HG02623 (cell line): ENCODE measurements around the gene NDST3.
"Not testable (repeated sequence)": the region's sequence is repeated elsewhere in the genome, so short reads cannot be mapped to it uniquely, and the experiment has no call there.

Source experiments
- ATAC-seq: cut with Tn5 transposase; IDR thresholded peaks from one replicate; pipeline ENCODE4 v1.9.1; 2021; ENCODE audit warnings: moderate library complexity; ENCODE audit not compliant: unreplicated experiment

The NDST3 gene

DNA sequence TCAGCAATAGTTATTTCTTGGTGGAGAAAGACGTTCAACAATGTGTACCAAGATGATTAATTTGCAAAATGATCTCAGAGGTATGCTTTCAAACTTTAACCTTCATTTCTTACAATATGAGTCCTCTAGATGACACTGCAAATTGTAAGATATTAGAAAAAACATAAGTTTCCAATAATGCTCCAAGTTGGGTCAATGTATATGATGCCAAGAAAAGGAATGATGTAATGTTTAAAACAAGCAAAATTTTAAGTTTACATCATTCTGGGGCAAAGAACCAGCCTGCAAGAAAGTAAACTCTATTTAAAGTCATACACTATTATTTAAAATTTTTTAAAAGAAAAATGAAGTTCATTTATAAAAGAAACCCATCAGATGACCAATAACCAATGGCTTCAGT lies 262.4 kb downstream of the NDST3 start:
- ATAC-seq = no peak

DNA sequence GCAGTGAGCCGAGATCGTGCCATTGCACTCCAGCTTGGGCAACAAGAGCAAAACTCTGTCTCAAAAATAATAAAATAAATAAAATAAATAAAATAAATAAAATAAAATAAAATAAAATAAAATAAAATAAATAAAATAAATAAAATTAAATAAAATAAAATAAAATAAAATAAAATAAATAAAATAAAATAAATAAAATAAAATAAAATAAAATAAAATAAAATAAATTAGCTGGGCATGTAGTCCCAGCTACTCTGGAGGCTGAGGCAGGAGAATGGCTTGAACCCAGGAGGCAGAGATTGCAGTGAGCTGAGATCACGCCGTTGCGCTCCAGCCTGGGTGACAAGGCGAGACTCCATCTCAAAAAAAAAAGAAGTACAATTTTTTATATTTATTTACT lies 265.3 kb downstream of the NDST3 start:
- ATAC-seq = not testable (repeated sequence)

DNA sequence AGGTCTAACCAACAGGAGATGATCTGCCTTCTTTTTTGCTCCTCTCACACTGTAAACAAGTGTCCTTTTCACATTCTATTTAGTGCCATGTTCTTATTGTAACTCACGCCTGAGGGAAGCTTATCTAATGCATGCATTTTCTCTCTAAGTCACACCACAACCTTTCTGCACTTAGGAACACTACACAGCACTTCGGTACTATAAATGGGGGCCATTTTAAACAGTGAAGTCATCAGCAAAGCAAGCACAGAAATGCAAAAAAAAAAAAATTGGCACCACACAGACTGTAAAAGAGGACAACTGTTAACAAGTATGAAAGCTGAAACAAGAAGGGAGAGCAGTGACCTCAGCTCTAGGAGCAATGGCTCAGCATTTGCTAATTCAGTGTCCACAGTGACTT lies 273.4 kb downstream of the NDST3 start:
- no peak for ATAC-seq
